Suppressor macrophage (primary cell): ENCODE measurements around the gene PIP5K1C.

Source experiments
- DNase-seq, 4 experiments: peaks; one replicate each; pipeline ENCODE4 v3.0.0-alpha.2; 2020 to 2022

PIP5K1C gene

GRCh38 chr19:3625996-3626472 is 74.2 kb downstream of the PIP5K1C start:
- DNase-seq, result peak in 2 of 4 experiments; percentile 13 to 14

- no peak for DNase-seq
Measured at GRCh38 chr19:3623716-3624115, 76.6 kb downstream of the PIP5K1C start.

- no peak for DNase-seq
Measured at GRCh38 chr19:3622224-3622623, 78.0 kb downstream of the PIP5K1C start.

- no peak for DNase-seq
Measured at GRCh38 chr19:3621689-3622088, 78.6 kb downstream of the PIP5K1C start.

GRCh38 chr19:3620817-3621547 is 79.3 kb downstream of the PIP5K1C start:
- DNase-seq, result no peak

GRCh38 chr19:3620145-3620816 is 80.0 kb downstream of the PIP5K1C start:
- no peak for DNase-seq

GRCh38 chr19:3619631-3620012 is 80.6 kb downstream of the PIP5K1C start:
- DNase-seq, result no peak

- no peak for DNase-seq
Measured at GRCh38 chr19:3618811-3619630, 81.2 kb downstream of the PIP5K1C start.

GRCh38 chr19:3618144-3618810 is 82.0 kb downstream of the PIP5K1C start:
- peak; percentile 73 to 86 (median 74) for DNase-seq

GRCh38 chr19:3617463-3617862 is 82.8 kb downstream of the PIP5K1C start:
- peak in 2 of 4 experiments; percentile 33 to 42 for DNase-seq

- DNase-seq, result no peak
Measured at GRCh38 chr19:3615524-3616135, 84.6 kb downstream of the PIP5K1C start.

- no peak for DNase-seq
Measured at GRCh38 chr19:3614858-3615505, 85.3 kb downstream of the PIP5K1C start.

GRCh38 chr19:3613818-3614661 is 86.2 kb downstream of the PIP5K1C start:
- no peak for DNase-seq

- no peak for DNase-seq
Measured at GRCh38 chr19:3612901-3613741, 87.1 kb downstream of the PIP5K1C start.

- DNase-seq, result no peak
Measured at GRCh38 chr19:3612330-3612729, 87.9 kb downstream of the PIP5K1C start.

GRCh38 chr19:3611841-3612240 is 88.4 kb downstream of the PIP5K1C start:
- DNase-seq, result no peak

- no peak for DNase-seq
Measured at GRCh38 chr19:3610745-3611717, 89.2 kb downstream of the PIP5K1C start.
